Transverse colon (tissue), 4 donors: ENCODE measurements around the gene MAGI1.

Source experiments
- EP300 ChIP-seq: sonication (generic); formaldehyde crosslinking; IDR thresholded peaks from one replicate; pipeline ENCODE4 v1.6.1; 2017; ENCODE audit warnings: antibody characterized with exemption, low read depth
- POLR2AphosphoS5 ChIP-seq, 3 donors: sonication (generic); formaldehyde crosslinking; IDR thresholded peaks; one replicate each; pipeline ENCODE4 v1.6.1; 2016; ENCODE audit warnings: antibody characterized with exemption in 3 of 3
- TF ChIP-seq, protein P1 (sequence below), 5 experiments: fragments of 200-600 bp in 3 of 5; fragments of 450-650 bp in 2 of 5; sonication (generic) in 3 of 5; IDR thresholded peaks; 1 replicate in 2 of 5; 2 replicates in 3 of 5; pipeline ENCODE4 v1.5.1; 2016 to 2017; ENCODE audit warnings: antibody characterized with exemption in 5 of 5, inconsistent platforms in 3 of 5, mild to moderate bottlenecking in 2 of 5, moderate library complexity in 1 of 5

DNA sequence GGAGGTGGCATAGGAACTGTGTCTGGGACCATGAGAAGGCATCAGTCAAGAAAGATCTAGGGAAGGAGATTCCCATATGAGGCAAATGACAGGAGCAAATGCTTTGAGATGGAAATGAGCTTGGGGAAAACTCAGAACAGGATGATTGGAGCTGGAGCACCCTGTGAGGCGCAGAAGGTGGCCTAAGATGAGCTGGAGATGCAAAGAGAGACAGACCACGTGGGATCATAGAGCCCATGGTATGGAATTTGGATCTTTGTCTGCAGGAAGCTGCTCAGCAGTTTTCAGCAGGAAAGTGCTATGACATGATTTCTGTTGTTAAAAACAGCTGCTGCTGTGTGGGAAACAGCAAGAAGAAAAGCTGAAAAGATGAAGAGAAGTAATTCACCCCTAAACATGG lies 310.6 kb downstream of the MAGI1 start:
- TF ChIP-seq EP300 (no peak), POLR2AphosphoS5 (IDR thresholded peaks at IDR 0.05) (no peak)
- TF ChIP-seq, protein P1, sequence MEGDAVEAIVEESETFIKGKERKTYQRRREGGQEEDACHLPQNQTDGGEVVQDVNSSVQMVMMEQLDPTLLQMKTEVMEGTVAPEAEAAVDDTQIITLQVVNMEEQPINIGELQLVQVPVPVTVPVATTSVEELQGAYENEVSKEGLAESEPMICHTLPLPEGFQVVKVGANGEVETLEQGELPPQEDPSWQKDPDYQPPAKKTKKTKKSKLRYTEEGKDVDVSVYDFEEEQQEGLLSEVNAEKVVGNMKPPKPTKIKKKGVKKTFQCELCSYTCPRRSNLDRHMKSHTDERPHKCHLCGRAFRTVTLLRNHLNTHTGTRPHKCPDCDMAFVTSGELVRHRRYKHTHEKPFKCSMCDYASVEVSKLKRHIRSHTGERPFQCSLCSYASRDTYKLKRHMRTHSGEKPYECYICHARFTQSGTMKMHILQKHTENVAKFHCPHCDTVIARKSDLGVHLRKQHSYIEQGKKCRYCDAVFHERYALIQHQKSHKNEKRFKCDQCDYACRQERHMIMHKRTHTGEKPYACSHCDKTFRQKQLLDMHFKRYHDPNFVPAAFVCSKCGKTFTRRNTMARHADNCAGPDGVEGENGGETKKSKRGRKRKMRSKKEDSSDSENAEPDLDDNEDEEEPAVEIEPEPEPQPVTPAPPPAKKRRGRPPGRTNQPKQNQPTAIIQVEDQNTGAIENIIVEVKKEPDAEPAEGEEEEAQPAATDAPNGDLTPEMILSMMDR (IDR thresholded peaks at IDR 0.05) = no peak
